K562 (cell line): ENCODE data around the gene TRNT1. TPM values are rescaled to one million over a fixed set of nuclear protein-coding genes. Genes with fewer than 3 reads are reported as not detected.

Experiments used
- DACH1 ChIP-seq: fragments of 450-650 bp; IDR thresholded peaks from 2 replicates; pipeline ENCODE4 v1.6.1; 2018; ENCODE audit not compliant: partially characterized antibody
- FOXP1 ChIP-seq: sonication (generic); formaldehyde crosslinking; IDR thresholded peaks from 2 replicates; pipeline ENCODE4 v1.8.0; 2022; ENCODE audit warnings: mild to moderate bottlenecking, missing genetic modification reagents
- GABPB1 ChIP-seq: sonication (generic); formaldehyde crosslinking; IDR thresholded peaks from 2 replicates; pipeline ENCODE4 v1.8.0; 2022; ENCODE audit warnings: mild to moderate bottlenecking, missing genetic modification reagents
- KHSRP ChIP-seq: fragments of 450-650 bp; IDR thresholded peaks from 2 replicates; pipeline ENCODE4 v1.6.1; 2017
- MAZ ChIP-seq, 2 experiments: fragments of 450-650 bp in 1 of 2; sonication (generic) in 1 of 2; formaldehyde crosslinking; IDR thresholded peaks in 1 of 2; conservative IDR thresholded peaks in 1 of 2; 2 replicates each; pipeline versions ENCODE4 v1.4.0 to v1.5.0; 2020; ENCODE audit warnings: mild to moderate bottlenecking in 1 of 2, missing genetic modification reagents in 1 of 2
- TAF7 ChIP-seq: fragments of 450-650 bp; IDR thresholded peaks from 2 replicates; pipeline ENCODE4 v1.6.1; 2016; ENCODE audit warnings: missing genetic modification characterization, missing compliant biosample characterization
- TCF7 ChIP-seq: sonication (generic); IDR thresholded peaks from 2 replicates; pipeline ENCODE4 v1.6.1; 2016; ENCODE audit warnings: antibody characterized with exemption, borderline replicate concordance
- ZFX ChIP-seq: sonication (generic); formaldehyde crosslinking; IDR thresholded peaks from 2 replicates; pipeline ENCODE4 v1.8.0; 2022; ENCODE audit warnings: mild to moderate bottlenecking, missing genetic modification reagents, moderate library complexity
- ZNF311 ChIP-seq: fragments of 250-450 bp; sonication (Bioruptor Pico); IDR thresholded peaks from 2 replicates; pipeline ENCODE4 v1.4.0; 2020; ENCODE audit warnings: mild to moderate bottlenecking, moderate library complexity
- polyA plus RNA-seq, 8 experiments: library from polyadenylated mRNA; depleted of rRNA in 4 of 8; stranded (reverse) in 5 of 8; unstranded in 3 of 8; fragments of >200 nt; fragmentation: Nextera tagmentation in 2 of 8; fragmentation: Illumina TruSeq in 1 of 8; extraction: Ambion mirVana in 2 of 8; extraction: Trizol in 1 of 8; gene quantifications; 2 replicates each; pipeline versions ENCODE4 v1.2.1 to v1.2.3, GENCODE V29; 2011 to 2014; ENCODE audit warnings: inconsistent platforms in 1 of 8, missing spikeins in 1 of 8
- total RNA-seq, 7 experiments: library from RNA; depleted of rRNA in 6 of 7; stranded (reverse); fragments of >200 nt in 6 of 7; fragmentation: Illumina TruSeq in 2 of 7; extraction: Trizol in 2 of 7; gene quantifications; 2 replicates each; pipeline versions ENCODE4 v1.2.1 to v1.2.3, GENCODE V29; 2011 to 2021; ENCODE audit warnings: low replicate concordance in 1 of 7
- TF ChIP-seq, protein P1 (sequence below), 2 experiments: IDR thresholded peaks; 2 replicates each; pipeline ENCODE4 v1.6.1; 2012; ENCODE audit warnings: improper control_type of control experiment in 2 of 2, low read depth in 2 of 2, low read length in 2 of 2, borderline replicate concordance in 1 of 2
- TF ChIP-seq, protein P2 (sequence below): fragments of 250-450 bp; sonication (Bioruptor Pico); IDR thresholded peaks from 2 replicates; pipeline ENCODE4 v1.9.0; 2021; ENCODE audit warnings: mild to moderate bottlenecking
- TF ChIP-seq, protein P3 (sequence below), 2 experiments: fragments of 450-650 bp in 1 of 2; sonication (generic) in 1 of 2; formaldehyde crosslinking in 1 of 2; IDR thresholded peaks; 2 replicates each; pipeline versions ENCODE4 v1.7.1 to v1.9.0; 2016 to 2022; ENCODE audit warnings: inconsistent platforms in 1 of 2, mild to moderate bottlenecking in 1 of 2, missing genetic modification reagents in 1 of 2

TRNT1 gene
- total and polyA plus RNA-seq, 9 of the 15 experiments (the other 6 are each of a cell fraction or from before 2014, with no cell fraction given): 38.1 to 58.2 (median 47.4) TPM

DNA sequence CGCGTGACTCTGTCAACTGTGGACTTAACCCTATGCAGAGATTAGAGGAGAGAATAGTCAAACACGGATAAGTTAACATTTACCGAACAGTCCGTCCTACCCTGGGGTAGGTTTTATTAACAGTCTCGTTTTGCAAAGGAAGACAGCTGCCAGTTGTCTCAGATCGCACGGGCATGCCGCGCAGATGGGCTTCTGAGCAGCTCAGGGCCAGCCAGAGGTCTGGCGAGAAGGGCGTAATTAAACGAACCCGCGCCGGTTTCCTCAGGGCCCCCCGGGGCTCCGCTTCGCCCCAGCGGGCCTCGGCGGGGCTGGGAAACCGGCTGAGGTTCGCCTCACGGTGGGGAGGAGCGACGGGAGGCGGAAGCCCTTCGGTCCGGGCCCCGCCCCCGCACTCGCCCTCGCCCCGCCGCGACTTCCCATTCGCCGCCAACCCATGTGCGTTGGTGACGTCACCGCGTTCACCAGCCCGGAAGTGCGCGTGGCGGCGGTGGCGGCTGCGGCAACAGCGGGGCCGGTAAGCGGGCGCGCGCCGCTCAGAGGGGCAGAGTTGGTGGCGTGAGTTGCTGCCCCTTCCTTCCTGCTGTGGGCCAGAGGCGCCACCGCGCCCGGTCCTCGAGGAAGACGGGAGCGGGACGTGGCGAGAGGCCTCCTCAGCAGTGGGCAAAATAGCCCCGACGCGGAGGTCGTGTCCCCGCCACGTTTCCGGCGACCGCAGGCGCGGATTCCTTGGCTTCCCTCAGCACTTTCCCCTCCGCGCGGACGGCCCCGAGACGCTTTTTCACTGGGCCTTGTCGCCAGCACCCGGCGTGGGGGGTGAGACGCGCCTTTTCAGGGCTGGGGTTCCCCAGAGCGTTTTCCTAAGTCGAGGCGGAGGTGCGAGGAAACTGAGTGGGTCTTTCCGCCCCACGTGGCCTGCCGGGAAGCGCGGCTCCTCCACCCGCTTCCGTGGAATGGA is at the start of gene TRNT1 (continued):
- peak; percentile 87 to 90 for TF ChIP-seq MAZ (CRISPR knock-in tag; conservative IDR thresholded peaks at IDR 0.05 in 1 of 2, IDR thresholded peaks at IDR 0.05 in 1 of 2)
- TF ChIP-seq, protein P1, sequence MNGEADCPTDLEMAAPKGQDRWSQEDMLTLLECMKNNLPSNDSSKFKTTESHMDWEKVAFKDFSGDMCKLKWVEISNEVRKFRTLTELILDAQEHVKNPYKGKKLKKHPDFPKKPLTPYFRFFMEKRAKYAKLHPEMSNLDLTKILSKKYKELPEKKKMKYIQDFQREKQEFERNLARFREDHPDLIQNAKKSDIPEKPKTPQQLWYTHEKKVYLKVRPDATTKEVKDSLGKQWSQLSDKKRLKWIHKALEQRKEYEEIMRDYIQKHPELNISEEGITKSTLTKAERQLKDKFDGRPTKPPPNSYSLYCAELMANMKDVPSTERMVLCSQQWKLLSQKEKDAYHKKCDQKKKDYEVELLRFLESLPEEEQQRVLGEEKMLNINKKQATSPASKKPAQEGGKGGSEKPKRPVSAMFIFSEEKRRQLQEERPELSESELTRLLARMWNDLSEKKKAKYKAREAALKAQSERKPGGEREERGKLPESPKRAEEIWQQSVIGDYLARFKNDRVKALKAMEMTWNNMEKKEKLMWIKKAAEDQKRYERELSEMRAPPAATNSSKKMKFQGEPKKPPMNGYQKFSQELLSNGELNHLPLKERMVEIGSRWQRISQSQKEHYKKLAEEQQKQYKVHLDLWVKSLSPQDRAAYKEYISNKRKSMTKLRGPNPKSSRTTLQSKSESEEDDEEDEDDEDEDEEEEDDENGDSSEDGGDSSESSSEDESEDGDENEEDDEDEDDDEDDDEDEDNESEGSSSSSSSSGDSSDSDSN (IDR thresholded peaks at IDR 0.05; ENCODE audit: borderline replicate concordance in 1 of 2, low read depth in 2 of 2, low read length in 2 of 2): peak; percentile 53 to 76; a peak in 2 of 4 replicates
- TF ChIP-seq ZNF311 (CRISPR knock-in tag): no peak
- peak; percentile 93 for TF ChIP-seq GABPB1 (CRISPR knock-in tag)
- peak; percentile 96 for TF ChIP-seq FOXP1 (CRISPR knock-in tag)
- TF ChIP-seq, protein P2, sequence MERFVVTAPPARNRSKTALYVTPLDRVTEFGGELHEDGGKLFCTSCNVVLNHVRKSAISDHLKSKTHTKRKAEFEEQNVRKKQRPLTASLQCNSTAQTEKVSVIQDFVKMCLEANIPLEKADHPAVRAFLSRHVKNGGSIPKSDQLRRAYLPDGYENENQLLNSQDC (CRISPR knock-in tag): peak; percentile 87; the same call in 1 of the 2 replicates
- TF ChIP-seq ZFX (CRISPR knock-in tag): peak; percentile 97
- TF ChIP-seq DACH1: no peak
- peak; percentile 71; the same call in 1 of the 2 replicates for TF ChIP-seq TCF7
- TF ChIP-seq TAF7 (tag): peak; percentile 74
- TF ChIP-seq, protein P3, sequence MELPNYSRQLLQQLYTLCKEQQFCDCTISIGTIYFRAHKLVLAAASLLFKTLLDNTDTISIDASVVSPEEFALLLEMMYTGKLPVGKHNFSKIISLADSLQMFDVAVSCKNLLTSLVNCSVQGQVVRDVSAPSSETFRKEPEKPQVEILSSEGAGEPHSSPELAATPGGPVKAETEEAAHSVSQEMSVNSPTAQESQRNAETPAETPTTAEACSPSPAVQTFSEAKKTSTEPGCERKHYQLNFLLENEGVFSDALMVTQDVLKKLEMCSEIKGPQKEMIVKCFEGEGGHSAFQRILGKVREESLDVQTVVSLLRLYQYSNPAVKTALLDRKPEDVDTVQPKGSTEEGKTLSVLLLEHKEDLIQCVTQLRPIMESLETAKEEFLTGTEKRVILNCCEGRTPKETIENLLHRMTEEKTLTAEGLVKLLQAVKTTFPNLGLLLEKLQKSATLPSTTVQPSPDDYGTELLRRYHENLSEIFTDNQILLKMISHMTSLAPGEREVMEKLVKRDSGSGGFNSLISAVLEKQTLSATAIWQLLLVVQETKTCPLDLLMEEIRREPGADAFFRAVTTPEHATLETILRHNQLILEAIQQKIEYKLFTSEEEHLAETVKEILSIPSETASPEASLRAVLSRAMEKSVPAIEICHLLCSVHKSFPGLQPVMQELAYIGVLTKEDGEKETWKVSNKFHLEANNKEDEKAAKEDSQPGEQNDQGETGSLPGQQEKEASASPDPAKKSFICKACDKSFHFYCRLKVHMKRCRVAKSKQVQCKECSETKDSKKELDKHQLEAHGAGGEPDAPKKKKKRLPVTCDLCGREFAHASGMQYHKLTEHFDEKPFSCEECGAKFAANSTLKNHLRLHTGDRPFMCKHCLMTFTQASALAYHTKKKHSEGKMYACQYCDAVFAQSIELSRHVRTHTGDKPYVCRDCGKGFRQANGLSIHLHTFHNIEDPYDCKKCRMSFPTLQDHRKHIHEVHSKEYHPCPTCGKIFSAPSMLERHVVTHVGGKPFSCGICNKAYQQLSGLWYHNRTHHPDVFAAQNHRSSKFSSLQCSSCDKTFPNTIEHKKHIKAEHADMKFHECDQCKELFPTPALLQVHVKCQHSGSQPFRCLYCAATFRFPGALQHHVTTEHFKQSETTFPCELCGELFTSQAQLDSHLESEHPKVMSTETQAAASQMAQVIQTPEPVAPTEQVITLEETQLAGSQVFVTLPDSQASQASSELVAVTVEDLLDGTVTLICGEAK (IDR thresholded peaks at IDR 0.05): peak; percentile 81
- TF ChIP-seq, protein P3 (CRISPR knock-in tag; IDR thresholded peaks at IDR 0.05): 0 out of 2 replicates have a peak, but pooled peaks have one; percentile 16
- peak; percentile 79; the same call in 1 of the 2 replicates for TF ChIP-seq KHSRP
